Sigmoid colon (tissue), 7 donors: ENCODE results near the gene ADCK2. TPM values are rescaled to one million over a fixed set of nuclear protein-coding genes. Genes with fewer than 3 reads are reported as not detected.
"Not testable (repeated sequence)": the region's sequence is repeated elsewhere in the genome, so short reads cannot be mapped to it uniquely, and the experiment has no call there.

Source experiments
- DNase-seq: peaks from one replicate; pipeline ENCODE4 v3.0.0-alpha.2; 2019
- H3K27ac ChIP-seq, 4 donors: fragments of 200-600 bp; sonication (generic); one replicate each; pipeline ENCODE4 v1.5.1; 2016 to 2019; ENCODE audit warnings: mild to moderate bottlenecking in 1 of 4
- H3K27me3 ChIP-seq, 3 donors: fragments of 200-600 bp; sonication (generic); one replicate each; pipeline ENCODE4 v1.5.1; 2019; ENCODE audit warnings: mild to moderate bottlenecking in 1 of 3
- H3K36me3 ChIP-seq, 4 donors: fragments of 200-600 bp; sonication (generic); one replicate each; pipeline ENCODE4 v1.5.1; 2016 to 2019
- H3K4me1 ChIP-seq, 4 donors: fragments of 200-600 bp; sonication (generic); one replicate each; pipeline ENCODE4 v1.5.1; 2017 to 2019
- H3K4me3 ChIP-seq, 4 donors: fragments of 200-600 bp; sonication (generic); one replicate each; pipeline ENCODE4 v1.5.1; 2017 to 2019; ENCODE audit warnings: mild to moderate bottlenecking in 2 of 4, moderate library complexity in 1 of 4
- H3K9me3 ChIP-seq, 4 donors: fragments of 200-600 bp in 3 of 4; sonication (generic) in 3 of 4; one replicate each; pipeline versions ENCODE4 v1.5.1 to v1.6.1; 2013 to 2019
- EP300 ChIP-seq, 4 donors: sonication (generic); formaldehyde crosslinking; IDR thresholded peaks; one replicate each; pipeline ENCODE4 v1.6.1; 2017; ENCODE audit warnings: antibody characterized with exemption in 4 of 4
- POLR2A ChIP-seq, 2 donors: fragments of 450-650 bp; IDR thresholded peaks; one replicate each; pipeline ENCODE4 v1.6.1; 2016; ENCODE audit warnings: antibody characterized with exemption in 2 of 2, mild to moderate bottlenecking in 2 of 2, moderate library complexity in 2 of 2
- POLR2AphosphoS5 ChIP-seq, 4 donors: sonication (generic); formaldehyde crosslinking; IDR thresholded peaks; one replicate each; pipeline ENCODE4 v1.6.1; 2017; ENCODE audit warnings: antibody characterized with exemption in 4 of 4
- WGBS, 2 donors: extraction: QIAGEN DNeasy Blood & Tissue Kit; methylation state at CpG; one replicate each; pipeline ENCODE4 v1.1.7; 2013; 5-methylcytosine and 5-hydroxymethylcytosine counted together
- intact Hi-C: fragments of 100-400 bp; cut with DNase I; formaldehyde crosslinking; loops from one replicate; pipeline ENCODE4 v1.15.1; 2023
- polyA plus RNA-seq, 3 donors: library from polyadenylated mRNA; stranded (reverse); fragments of 200-250 nt; gene quantifications; one replicate each; pipeline ENCODE4 v1.2.3, GENCODE V29; 2013
- total RNA-seq, 4 donors: library from RNA; depleted of rRNA; stranded (reverse); fragments of >200 nt; gene quantifications; one replicate each; pipeline ENCODE4 v1.1.0, GENCODE V29; 2016
- TF ChIP-seq, protein P1 (sequence below), 4 experiments: fragments of 450-650 bp in 3 of 4; fragments of 200-600 bp in 1 of 4; IDR thresholded peaks; one replicate each; pipeline ENCODE4 v1.5.1; 2016 to 2019; ENCODE audit warnings: antibody characterized with exemption in 4 of 4, mild to moderate bottlenecking in 3 of 4, moderate library complexity in 2 of 4
- donor health status: healthy with polysubstance abuse.
- donor health status: Bipolar disorder and iron deficiency.
- donor health status: healthy.

Gene ADCK2
- total RNA-seq (10 to 100 TPM; 20.1 to 22.1 (median 20.8) TPM), polyA plus RNA-seq (10 to 100 TPM; 14.8 to 24.0 (median 15.6) TPM)

DNA sequence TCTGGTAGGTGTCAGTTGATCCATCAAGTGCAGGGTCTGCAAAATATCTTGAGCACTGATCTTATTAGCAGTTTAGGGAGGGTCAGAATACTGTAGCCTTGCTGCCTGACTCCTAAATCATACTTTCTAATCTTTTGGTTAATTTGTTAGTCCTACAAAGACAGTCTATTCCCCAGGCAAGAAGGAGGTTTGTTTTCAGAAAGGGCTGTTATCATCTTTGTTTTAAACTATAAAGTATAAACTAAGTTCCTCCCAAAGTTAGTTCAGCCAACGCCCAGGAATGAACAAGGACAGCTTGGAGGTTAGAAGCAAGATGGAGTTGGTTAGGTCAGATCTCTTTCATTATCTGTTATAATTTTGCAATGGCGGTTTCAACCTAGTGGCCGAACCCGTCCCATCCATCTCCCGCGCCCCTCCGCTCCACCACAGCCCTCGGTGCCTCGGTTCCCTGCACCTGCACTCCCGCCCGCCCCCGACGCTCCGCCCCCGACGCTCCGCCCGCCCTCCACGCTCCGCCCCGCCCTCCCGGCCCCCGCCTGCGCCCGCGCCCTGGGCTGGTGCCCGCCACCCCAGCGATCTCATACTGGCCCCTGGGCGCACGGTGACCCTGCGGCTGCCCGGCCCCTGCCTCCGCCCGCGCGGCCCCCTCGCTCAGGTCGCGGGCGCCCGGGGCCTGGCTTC, at the start of gene ADCK2:
ADCK2 (plus strand) TSS at position 564 of the 681 bp plus-strand sequence. CDS start 386 bp downstream, outside the sequence.
- no peaks in the 10 kb centered on the region for H3K9me3 ChIP-seq
- intact Hi-C loops, result loop anchor here (5.0 to 10.0 kb wide), 3 partner anchors 340 to 862 kb away; partner anchors contain the start of genes KDM7A and MRPS33
- 1% methylated on average over 41 of the region's 41 CpGs for WGBS, 2 donors
- no peaks in the 10 kb centered on the region for H3K27me3 ChIP-seq
- peaks cover 0 to 35% (median 29%) of the 10 kb centered on the region in 4 donors for H3K4me1 ChIP-seq
- no peaks in the 10 kb centered on the region for H3K36me3 ChIP-seq
- H3K27ac ChIP-seq, result peak within 1 kb of the TSS; percentile 79 to 87 (median 82)
- peak within 1 kb of the TSS; percentile 53 to 79 (median 74) for H3K4me3 ChIP-seq
- TF ChIP-seq POLR2A (IDR thresholded peaks at IDR 0.05) (no peak), POLR2AphosphoS5 (IDR thresholded peaks at IDR 0.05) (peak in 3 of 4 donors; percentile 22 to 60 (median 57))
- peak; percentile 67 for DNase-seq

DNA sequence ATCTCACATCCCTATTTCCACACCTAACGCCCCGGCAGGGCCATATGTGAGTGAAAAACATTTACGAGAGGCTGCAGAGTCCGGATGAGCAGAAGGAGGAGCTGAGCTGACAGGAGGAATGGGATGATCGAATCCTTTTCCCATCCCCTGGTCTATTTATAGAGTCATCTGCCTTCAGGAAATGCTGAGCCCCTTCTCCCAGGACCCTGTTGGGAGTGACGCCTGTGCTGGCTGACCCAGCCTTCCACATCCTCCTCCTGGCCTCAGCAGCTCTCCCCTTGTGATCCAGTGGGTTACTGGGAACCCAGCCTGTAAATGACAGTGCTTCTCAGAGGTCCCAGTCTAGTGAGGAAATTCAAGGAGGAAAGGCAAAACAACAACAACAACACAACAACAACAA, 48.8 kb upstream of the ADCK2 start:
- Histone ChIP-seq H3K36me3 (no peaks in the 10 kb centered on the region), H3K27ac (peak overlapping the region; percentile 40 to 84 (median 70)), H3K9me3 (no peaks in the 10 kb centered on the region), H3K27me3 (no peaks in the 10 kb centered on the region), H3K4me1 (peaks cover 0 to 33% (median 23%) of the 10 kb centered on the region in 4 donors), H3K4me3 (no peak overlapping the region)
- 77 to 86% methylated on average over 6 of the region's 6 CpGs for WGBS, 2 donors
- intact Hi-C loops, result no loop called here
- peak; percentile 90 for DNase-seq
- TF ChIP-seq POLR2A (IDR thresholded peaks at IDR 0.05), result no peak
- no peak for TF ChIP-seq EP300 (IDR thresholded peaks at IDR 0.05)
- TF ChIP-seq POLR2AphosphoS5 (IDR thresholded peaks at IDR 0.05), result no peak
- TF ChIP-seq, protein P1, sequence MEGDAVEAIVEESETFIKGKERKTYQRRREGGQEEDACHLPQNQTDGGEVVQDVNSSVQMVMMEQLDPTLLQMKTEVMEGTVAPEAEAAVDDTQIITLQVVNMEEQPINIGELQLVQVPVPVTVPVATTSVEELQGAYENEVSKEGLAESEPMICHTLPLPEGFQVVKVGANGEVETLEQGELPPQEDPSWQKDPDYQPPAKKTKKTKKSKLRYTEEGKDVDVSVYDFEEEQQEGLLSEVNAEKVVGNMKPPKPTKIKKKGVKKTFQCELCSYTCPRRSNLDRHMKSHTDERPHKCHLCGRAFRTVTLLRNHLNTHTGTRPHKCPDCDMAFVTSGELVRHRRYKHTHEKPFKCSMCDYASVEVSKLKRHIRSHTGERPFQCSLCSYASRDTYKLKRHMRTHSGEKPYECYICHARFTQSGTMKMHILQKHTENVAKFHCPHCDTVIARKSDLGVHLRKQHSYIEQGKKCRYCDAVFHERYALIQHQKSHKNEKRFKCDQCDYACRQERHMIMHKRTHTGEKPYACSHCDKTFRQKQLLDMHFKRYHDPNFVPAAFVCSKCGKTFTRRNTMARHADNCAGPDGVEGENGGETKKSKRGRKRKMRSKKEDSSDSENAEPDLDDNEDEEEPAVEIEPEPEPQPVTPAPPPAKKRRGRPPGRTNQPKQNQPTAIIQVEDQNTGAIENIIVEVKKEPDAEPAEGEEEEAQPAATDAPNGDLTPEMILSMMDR (IDR thresholded peaks at IDR 0.05), result no peak

- H3K27me3 ChIP-seq, result no peaks in the 10 kb centered on the region
- no peaks in the 10 kb centered on the region for H3K36me3 ChIP-seq
- peaks cover 0 to 33% (median 23%) of the 10 kb centered on the region in 4 donors for H3K4me1 ChIP-seq
- H3K4me3 ChIP-seq, result no peak overlapping the region
- no peak for TF ChIP-seq POLR2A (IDR thresholded peaks at IDR 0.05)
- intact Hi-C loops, result no loop called here
- WGBS, 2 donors, result 87 to 90% methylated on average over 11 of the region's 11 CpGs
- H3K27ac ChIP-seq, result peak overlapping the region; percentile 40 to 84 (median 70)
- DNase-seq, result no peak
- H3K9me3 ChIP-seq, result no peaks in the 10 kb centered on the region
These were observed 48.2 kb upstream of the ADCK2 start for GRCh38 chr7:140624392-140625191.

DNA sequence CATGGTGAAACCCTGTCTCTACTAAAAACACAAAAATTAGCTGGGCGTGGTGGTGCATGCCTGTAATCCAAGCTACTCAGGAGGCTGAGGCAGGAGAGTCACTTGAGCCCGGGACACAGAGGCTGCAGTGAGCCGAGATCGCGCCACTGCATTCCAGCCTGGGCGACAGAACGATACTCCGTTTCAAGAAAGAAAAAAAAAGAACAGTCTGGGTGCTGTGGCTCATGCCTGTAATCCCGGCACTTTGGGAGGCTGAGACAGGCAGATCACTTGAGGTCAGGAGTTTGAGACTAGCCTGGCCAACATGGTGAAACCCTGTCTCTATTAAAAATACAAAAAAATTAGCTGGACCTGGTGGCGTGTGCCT, 47.6 kb upstream of the ADCK2 start:
- intact Hi-C loops, DNase-seq, H3K9me3 ChIP-seq, H3K27me3 ChIP-seq, H3K4me3 ChIP-seq, H3K36me3 ChIP-seq: not testable (repeated sequence)
- peaks cover 0 to 33% (median 23%) of the 10 kb centered on the region in 4 donors for H3K4me1 ChIP-seq
- 94 to 96% methylated on average over 10 of the region's 10 CpGs for WGBS, 2 donors
- H3K27ac ChIP-seq, result peak overlapping the region; percentile 2 to 84 (median 70)

- H3K27me3 ChIP-seq, result no peaks in the 10 kb centered on the region
- DNase-seq, result peak; percentile 98
- H3K4me1 ChIP-seq, result peaks cover 0 to 34% (median 23%) of the 10 kb centered on the region in 4 donors
- no peaks in the 10 kb centered on the region for H3K9me3 ChIP-seq
- 75 to 80% methylated on average over 17 of the region's 17 CpGs for WGBS, 2 donors
- no peak overlapping the region for H3K4me3 ChIP-seq
- H3K27ac ChIP-seq, result peak overlapping the region; percentile 64 to 84 (median 79)
- no peaks in the 10 kb centered on the region for H3K36me3 ChIP-seq
- TF ChIP-seq POLR2AphosphoS5 (IDR thresholded peaks at IDR 0.05) (peak; percentile 17 to 71 (median 68)), POLR2A (IDR thresholded peaks at IDR 0.05) (no peak)
- TF ChIP-seq, protein P1 (IDR thresholded peaks at IDR 0.05), result no peak
- intact Hi-C loops, result no loop called here
These were observed 46.6 kb upstream of the ADCK2 start for GRCh38 chr7:140625908-140626868.
